NCI-H524 (cell line): ENCODE data around the gene ETV3.
"Not testable (repeated sequence)": the region's sequence is repeated elsewhere in the genome, so short reads cannot be mapped to it uniquely, and the experiment has no call there.

Experiments
- DNase-seq, 2 experiments: peaks; one replicate each; lab custom pipeline; 2025; lab: John Stamatoyannopoulos, UW

ETV3 gene

DNA sequence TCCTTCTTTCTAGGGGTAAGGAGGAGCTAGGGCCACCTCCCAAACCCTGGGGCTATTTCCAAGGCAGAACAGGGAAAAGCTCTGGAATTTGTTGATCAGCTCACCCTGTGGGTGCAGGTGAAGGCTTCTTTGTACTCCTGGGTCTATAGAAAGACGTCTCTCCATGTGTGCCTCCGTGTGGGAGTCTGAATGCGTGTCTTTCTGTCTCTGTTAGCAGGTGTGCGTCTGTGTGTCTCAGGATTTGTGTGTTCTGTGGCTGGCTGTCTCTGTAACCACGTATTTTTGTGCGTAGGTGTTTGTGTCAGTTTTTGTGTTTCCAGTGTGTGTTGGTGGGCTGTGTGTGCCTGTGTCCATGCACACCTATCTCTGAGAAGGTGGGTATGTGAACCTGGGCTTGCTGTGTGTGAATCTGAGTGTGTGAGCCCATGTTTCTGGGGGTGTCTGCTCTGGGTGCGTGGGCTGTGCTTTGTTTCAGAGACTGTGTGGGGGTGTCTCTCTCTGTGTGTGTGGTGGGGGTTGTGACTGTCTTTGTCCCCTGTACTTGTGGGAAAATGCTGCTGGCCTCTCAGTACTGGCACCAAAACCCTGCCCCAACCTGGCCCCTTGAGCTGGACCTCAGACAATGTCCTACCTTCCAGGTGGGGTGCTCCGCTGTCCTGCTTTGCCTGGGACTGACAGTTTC, 25.9 kb downstream of the ETV3 start:
- no peak for DNase-seq

DNA sequence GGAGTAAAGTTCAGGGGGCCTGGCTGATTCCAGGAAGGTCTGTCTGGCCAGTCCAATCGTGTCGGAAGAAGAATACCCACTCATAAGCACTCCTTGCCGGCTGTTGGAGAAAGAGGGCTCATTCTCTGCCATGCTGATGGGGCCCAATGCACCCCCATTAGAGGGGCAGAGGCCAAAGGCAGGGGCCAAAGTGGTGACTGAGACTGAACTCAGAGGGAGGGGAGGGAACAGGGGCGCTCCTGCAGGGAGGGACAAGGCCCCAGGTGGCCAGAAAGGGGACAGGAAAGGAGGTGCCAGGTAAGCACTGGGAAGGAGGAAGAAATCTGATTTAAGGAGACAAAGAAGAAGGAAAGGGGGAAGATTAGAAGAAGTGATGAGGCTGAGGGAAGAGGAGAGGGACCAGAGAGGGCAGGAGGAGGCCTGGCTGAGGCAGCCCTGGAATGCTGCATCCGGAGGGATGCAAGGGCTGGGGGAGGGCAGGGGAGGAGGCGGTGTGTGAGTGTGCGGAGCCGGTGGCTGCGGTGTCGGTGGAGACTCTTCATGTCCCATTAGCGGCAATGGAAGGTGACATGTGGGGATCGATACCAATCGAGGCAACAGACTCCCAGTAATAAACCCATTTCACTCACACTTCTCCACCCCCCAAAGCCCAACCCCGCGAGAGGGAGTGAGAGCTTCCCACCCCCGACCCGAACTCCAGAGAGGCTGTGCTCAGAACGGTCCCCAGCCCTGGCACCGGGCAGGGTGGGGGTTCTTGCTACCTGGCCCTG, 26.6 kb downstream of the ETV3 start:
- no peak for DNase-seq

- no peak for DNase-seq
Measured at GRCh38 chr1:157110686-157111085, 27.5 kb downstream of the ETV3 start.

- DNase-seq = no peak
Measured at GRCh38 chr1:157110003-157110402, 28.2 kb downstream of the ETV3 start.

DNA sequence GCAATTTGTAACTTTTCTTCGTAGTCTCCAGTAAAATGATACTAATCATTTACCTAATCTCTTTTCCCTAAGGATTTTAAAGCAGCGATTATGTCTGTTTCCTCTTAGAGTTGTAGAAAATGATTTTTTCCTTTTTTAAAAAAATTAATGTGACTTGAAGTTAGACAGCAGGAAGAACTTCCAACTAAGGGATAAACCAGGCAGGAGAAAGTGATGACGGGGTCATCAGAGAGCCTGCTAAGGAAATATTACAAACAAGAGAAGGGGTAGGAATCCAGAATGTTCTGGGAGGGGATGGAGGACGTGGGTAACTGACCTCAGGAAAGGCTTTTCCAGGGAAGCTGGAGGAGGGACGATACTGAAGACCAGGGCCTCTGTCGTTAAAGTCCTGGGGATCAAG, 29.7 kb downstream of the ETV3 start:
- no peak for DNase-seq

GRCh38 chr1:157107702-157108101, 30.5 kb downstream of the ETV3 start:
- DNase-seq = no peak

- no peak for DNase-seq
Measured at GRCh38 chr1:157106813-157107189, 31.4 kb downstream of the ETV3 start.

DNA sequence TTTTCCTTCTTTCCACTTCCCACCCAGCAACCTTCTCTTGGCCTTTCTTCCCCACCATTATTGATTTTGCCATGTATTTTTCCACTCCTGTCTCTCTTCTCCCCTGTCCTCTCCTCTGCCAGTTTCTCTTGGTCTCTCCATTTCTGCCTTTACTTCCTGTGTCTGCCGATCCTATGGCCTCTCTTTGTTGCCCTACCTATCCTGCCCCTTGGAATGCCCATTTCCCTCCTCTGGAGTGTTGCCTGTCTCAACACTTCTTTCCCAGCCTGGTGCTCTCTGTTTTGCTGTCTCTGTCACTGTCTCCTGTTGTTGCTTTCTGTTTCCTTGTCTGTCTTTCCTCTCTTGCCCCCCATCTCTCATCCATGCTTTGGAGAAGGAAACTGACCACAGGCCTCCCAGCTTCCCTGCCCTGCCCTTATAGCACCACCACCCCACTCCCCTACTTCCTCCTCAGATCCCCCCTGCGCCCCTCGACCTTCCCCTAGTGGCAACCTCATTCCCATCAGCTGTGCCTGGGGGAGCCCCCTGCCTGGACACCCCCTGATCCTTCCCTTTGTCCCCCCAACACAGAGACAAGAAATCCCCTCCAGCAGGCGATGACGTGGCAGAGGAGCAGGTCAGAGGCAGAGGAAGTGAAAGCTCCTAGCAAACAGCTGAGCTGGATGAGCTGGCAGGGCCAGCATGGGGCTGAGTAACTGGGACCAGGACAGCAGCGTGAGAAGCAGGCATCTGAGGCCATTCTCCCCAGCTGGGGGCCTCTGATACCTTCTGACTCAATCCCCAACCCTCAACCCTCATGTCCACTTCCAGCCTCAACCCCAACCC, 32.0 kb downstream of the ETV3 start:
- no peak for DNase-seq

DNA sequence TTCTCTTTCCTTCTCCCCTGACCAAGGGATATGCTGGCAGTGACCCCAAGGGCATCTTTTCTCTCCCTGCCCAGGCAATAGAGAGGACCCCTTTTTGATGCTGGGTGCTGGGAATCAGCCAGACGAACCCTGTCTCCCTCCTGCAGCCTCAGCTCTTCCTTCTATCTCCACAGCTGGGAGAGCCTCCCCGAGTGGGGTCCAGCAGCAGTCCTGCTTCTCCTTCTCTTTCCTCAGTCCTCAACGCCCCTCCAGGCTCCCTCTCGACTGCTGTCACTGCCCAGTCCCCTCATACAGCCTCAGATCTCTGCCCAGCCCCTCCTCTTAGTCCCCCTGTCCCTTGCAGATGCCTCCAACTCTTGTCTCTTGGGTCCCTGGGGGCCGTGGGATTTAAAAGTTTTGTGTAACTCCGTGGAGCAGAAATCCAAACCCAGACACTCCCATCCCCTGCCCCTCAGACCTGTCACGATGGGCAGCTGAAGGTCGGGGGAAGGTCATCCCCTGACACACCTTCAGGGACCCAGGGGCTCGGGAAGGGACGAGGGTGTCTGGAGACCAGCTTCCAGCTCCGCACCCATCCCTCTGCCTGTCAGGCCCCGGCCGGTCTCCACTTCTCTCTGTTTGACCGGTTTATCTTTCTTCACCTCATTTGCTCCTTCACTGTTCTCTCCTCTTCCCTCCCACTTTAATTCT, 32.8 kb downstream of the ETV3 start:
- no peak for DNase-seq

DNA sequence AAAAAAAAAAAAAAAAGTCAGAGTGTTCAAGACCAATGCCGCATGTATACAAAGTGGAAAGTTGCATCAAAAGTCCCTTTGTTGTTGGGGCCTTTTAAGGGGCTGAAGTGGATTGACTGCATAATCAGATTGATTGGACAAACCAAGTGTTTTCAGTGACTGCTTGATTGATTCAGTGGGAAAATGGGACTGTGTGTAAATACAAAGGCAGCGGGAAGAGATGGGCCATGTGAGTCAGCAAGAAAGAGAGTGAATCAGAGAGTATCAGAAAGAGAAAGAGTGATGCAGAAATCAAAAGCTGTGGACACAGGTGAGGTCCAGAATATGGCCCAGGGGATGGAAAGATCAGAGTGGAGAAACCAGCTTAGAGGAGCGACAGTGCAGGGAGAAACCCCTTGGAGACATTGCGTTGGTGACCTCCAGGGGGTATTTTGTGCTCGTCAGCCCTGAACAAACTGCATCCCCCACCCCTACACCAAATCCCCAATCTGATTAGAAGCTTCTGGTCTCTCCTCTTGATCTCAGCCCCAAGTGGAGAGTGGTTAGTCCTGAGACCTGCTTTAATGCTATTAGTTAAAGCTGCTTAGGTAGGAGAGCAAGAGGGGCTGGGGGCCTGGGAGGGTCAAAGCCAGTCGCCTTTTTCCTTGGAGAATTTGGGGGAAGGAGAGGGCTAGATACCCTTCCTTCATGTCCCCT, 33.4 kb downstream of the ETV3 start:
- DNase-seq = peak in 1 of 2 experiments; percentile 7

- no peak for DNase-seq
Measured at GRCh38 chr1:157103268-157103667, 34.9 kb downstream of the ETV3 start.

DNA sequence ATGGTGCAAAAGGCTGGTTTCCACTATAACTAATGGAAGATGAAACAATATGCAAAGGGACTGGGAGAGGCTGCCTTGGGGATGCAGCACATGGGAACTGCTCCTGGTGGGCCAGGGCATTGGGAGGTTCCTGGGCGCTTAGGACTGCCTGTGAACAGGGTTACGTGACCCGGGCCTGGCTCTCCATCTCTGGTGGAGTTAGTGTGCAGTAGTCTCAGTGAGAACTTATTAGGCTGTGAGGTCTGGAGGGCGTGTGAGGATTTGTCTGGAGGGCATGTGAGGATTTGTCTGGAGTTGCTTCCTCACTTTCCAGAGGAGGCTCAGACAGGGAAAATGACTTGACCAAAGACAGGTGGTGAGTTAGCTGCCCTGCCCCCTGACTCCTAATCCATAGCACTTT, 37.0 kb downstream of the ETV3 start:
- no peak for DNase-seq

DNA sequence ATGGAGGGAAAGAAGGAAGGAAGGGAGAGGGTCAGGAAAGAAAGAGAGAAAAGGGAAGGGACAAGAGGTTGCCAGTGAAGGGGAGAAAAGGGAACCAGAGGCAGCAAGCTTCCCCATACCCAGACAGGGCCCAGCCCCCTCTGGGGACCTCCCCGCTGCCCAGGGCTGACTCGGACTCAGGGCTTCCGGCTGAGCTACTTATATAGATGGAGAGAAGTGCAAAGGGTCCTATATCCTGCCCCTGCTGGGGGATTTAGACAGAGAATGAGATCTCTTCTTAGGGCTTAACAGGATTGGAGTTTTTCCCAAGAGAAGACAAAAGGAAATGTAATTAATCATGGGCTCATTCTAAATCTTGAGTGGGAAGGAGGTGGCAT, 38.6 kb downstream of the ETV3 start, which contains the start of gene ETV3L:
Gene ETV3L (minus strand): TSS at position 176 of the 377 bp plus-strand sequence. CDS start 285 bp downstream, outside the sequence.
- DNase-seq = no peak

DNA sequence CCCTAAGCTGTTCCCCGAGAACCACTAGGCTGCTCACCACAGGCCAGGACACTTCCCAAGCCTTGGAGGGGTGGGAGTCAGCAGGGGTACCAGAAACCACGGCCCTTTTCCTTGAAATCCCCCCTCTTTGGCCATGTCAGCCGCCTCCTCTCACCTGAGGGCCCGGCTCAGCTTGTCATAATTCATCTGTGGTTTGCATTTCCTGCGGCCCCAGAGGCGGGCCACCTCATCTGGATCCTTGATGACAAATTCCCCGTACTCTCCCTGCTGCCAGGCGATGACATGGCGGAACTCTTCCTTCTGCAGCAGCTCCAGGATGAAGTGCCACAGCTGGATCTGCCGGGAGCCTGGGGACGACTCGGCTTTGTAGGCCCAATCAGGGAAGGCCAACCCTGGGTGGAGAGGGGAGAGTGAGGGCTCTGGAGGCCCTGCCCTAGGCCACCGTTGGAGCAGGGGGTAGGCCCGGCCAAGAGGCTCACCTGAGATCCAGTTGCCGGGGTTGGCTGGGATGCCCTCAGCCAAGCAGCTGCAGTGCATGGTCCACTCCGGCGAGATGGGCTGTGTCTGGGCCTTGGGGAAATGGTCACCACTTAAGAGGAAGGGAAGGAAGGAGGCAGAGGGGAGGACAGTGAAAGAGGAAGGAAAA, 39.1 kb downstream of the ETV3 start:
- DNase-seq = not testable (repeated sequence)

DNA sequence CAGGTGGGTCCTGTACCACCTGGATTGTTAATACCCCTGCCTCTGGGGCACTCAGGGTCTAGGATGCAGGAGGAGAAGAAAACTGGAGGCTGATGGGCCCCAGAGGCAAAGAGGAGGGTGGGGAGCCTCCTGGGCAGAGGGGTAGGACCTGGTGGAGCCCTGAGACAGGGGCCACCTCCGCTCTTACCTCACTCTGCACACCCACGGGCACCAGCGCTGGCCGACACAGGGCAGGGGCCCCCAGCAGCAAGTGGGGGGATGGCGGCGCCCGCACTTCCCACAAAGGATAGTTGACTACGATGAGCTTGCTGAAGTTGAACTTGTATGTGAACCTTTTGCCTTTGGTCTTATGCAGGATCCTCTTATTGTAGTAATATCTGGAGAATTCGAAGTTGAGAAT, 39.7 kb downstream of the ETV3 start:
- DNase-seq = no peak

DNA sequence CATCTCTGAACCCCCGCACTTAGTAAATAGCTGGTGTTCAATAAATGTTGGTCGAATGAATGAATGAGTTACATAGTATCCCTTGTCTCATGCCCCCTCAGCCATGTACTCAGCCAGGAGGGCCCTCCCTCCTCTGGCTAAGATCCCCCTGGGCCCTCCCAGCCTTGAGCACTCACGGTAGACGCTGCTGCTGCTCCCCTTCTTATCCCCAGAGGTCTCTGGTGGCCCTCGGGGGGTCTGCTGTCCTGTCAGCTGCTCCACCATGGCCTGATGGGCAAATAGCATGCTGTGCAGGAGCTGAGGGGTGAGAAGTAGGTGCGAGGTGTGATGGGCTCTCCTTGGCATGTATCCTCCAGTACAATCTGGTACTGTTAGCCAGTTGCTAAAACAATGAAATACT, 40.5 kb downstream of the ETV3 start:
- DNase-seq = no peak

DNA sequence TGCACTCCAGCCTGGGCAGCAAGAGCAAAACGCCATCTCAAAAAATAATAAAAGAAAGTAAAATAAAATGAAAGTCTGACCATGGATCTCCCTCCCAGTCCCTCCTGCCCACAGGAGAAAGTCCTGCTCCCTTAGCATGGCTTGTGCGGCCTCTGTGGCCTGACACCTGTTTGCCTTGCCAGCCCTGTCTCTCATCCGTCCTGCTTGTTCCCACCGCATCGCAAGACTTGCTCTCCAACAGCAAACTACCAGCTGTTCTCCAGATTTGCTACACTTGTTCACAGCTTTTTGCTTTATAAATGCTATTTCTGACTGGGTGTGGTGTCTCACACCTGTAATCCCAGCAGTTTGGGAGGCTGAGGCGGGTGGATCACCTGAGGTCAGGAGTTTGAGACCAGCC, 41.3 kb downstream of the ETV3 start:
- no peak for DNase-seq

DNA sequence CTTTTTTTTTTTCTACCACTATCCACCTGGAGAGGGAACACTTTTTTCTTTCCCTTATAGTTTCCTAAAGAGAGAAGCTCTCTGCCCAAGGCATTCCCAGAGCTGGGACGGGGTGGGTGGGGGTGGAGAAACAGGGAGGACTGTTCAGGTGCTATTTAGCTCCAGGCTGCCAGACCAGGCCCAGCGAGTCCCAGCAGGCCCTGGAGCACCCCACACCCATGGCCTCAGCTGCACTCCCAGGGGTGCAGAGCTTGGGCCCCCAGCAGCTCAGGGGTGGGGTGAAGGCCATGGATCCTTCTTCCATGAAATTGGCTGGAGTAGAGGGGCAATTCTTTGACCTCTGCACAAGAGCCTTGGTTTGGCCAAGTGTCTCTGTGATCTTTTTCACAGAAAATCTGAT, 42.6 kb downstream of the ETV3 start:
- DNase-seq = no peak

DNA sequence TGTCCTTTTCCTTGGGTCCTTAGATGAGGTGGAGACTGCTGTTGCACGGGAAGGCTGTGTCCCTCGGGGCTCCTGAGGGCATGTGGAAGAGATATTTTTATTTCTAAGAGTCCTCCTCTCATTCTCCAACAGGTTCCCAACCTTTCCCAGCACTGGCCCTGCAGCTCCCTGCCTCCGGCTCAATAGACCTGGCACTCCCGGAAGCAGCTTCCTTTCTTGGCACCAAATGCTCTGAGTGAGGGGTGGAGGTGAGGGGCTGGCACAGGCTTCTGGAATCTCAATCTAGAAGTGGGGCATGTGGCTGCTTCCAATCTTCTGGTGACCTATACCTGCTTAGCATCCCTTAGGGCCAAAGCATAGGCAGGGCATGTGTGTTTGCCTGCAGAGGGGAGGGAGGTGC, 43.1 kb downstream of the ETV3 start:
- DNase-seq = no peak

DNA sequence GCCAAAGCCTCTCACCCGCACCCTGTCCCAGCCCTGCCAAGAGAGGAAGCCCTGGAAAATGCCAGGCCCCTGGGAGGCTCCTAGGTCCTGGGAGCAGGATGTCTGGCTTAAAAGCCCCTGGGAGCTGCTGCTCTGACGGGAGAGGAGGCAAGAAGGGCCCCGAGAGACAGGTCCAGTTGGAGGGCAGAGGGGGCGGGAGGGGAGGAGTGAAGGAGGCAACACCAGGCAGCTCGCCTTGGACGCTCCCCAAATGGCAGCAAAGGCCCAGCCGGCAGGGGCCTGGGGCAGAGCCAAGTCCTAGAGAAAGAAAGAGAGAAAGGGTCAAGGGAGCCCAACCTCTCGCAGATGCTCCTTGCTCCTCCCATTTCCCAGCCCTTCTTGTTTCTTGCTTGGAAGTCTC, 45.4 kb downstream of the ETV3 start:
- DNase-seq = no peak

- DNase-seq = no peak
Measured at GRCh38 chr1:157091668-157092273, 46.4 kb downstream of the ETV3 start.
